ENCODE results near the gene OTOR.

DNA sequence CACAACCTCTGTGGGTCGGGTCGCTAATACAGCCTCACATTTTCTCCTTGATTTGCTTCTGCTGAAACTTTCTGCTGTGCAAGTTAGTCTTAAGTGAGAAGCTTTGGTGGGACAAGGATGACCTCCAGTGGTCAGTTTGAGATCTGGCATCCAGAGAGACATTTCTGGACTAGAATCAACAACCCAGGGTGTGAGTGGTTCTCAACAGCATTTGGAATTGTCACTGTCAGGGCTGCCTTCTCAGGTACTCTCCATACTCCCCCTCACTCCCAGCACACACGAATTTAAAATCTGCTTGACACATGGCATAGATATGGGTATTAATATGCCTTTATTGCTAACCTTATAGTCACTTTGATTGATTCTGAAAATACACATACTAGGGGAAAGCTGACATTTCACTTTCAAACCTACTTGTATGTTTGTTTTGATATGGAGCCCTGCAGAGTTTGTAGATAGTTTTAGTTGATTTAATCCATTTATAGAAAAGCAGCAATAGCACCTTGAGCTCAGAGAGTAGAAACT lies 13.2 kb downstream of the OTOR start:
- TF ChIP-seq, protein P1, sequence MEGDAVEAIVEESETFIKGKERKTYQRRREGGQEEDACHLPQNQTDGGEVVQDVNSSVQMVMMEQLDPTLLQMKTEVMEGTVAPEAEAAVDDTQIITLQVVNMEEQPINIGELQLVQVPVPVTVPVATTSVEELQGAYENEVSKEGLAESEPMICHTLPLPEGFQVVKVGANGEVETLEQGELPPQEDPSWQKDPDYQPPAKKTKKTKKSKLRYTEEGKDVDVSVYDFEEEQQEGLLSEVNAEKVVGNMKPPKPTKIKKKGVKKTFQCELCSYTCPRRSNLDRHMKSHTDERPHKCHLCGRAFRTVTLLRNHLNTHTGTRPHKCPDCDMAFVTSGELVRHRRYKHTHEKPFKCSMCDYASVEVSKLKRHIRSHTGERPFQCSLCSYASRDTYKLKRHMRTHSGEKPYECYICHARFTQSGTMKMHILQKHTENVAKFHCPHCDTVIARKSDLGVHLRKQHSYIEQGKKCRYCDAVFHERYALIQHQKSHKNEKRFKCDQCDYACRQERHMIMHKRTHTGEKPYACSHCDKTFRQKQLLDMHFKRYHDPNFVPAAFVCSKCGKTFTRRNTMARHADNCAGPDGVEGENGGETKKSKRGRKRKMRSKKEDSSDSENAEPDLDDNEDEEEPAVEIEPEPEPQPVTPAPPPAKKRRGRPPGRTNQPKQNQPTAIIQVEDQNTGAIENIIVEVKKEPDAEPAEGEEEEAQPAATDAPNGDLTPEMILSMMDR (IDR thresholded peaks at IDR 0.05; ENCODE audit: low read length), result peak; percentile 84
- TF ChIP-seq EZH2phosphoT487 (IDR thresholded peaks at IDR 0.05; ENCODE audit: low read length) (no peak), EZH2 (optimal IDR thresholded peaks at IDR 0.05; ENCODE audit: low read depth, low read length) (no peak)

Measured in MM.1S (cell line).